GM18909 (cell line): Measurements from ENCODE around the gene DDX1.
A peak's percentile ranks its signal among the peaks of the same experiment; 100 is the strongest.
"Not testable (repeated sequence)": the region's sequence is repeated elsewhere in the genome, so short reads cannot be mapped to it uniquely, and the experiment has no call there.

Experiments used
- ATAC-seq: cut with Tn5 transposase; IDR thresholded peaks from one replicate; pipeline ENCODE4 v1.9.1; 2021; ENCODE audit warnings: mild to moderate bottlenecking; ENCODE audit not compliant: unreplicated experiment, poor library complexity

DDX1 gene

DNA sequence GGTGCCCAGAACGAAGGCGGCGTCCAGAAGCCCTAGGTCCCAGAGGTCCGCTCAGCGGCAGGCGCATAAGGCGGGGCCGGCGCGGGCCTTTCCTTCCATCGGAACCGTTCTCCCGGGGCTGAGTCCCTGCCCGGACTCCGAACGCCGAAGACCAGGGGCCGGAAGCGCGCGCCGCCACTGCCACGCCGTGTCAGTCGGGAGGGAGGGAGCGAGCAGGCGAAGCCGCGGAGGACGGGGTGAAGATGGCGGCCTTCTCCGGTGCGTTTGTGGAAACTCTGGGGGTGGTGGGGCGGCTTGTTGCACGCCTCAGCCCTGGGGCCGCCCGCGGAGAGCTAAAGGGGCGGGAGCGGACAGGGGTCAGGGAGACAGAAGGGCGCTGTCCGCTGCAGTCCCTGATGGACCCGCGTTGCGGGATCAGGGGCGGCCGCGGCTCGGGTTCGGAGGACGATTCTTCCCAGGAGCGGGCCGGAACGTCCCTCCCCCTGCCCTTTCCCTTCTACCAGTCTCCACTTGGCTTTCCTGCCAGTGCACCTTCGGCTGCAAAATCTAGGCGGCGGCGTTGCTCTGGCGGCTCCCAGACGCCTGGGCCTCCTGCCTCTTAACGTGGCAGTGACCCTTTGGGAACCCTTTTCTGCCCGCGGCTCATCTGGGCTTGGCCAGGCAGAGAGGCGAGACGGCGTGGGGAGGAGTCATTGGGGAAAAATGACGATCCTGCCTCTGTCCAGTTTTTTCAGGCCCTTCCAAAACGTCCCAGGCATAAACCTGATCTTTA lies at the start of gene DDX1:
Gene DDX1 (plus strand): TSS at position 177 of the 772 bp plus-strand sequence. CDS start 66 bp downstream, at position 243.
- ATAC-seq, result peak; percentile 96

DNA sequence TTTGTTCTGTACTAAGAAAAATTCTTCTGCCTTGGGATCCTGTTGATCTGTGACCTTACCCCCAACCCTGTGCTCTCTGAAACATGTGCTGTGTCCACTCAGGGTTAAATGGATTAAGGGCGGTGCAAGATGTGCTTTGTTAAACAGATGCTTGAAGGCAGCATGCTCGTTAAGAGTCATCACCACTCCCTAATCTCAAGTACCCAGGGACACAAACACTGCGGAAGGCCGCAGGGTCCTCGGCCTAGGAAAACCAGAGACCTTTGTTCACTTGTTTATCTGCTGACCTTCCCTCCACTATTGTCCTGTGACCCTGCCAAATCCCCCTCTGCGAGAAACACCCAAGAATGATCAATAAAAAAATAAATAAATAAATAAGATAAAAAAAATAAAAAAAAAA lies 49.4 kb upstream of the DDX1 start:
- not testable (repeated sequence) for ATAC-seq

DNA sequence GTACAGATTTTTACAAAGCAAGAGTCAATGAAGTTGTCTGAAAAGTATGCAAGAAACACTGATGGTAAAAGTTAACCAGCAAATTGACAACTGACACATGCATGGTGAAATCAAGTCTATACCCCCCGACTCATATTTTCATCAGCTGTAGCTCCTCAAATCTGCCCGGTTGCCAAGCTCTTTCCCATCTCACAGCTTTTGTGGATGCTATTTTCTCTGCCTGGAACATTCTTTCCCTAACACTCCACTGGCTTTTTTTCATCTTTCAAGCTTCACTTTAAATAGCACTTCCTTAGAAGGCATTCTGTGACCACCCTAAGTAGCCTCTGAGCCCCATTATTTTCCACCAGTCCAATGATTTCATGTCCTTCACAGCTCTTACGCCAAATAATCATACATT lies 48.6 kb upstream of the DDX1 start:
- no peak for ATAC-seq

DNA sequence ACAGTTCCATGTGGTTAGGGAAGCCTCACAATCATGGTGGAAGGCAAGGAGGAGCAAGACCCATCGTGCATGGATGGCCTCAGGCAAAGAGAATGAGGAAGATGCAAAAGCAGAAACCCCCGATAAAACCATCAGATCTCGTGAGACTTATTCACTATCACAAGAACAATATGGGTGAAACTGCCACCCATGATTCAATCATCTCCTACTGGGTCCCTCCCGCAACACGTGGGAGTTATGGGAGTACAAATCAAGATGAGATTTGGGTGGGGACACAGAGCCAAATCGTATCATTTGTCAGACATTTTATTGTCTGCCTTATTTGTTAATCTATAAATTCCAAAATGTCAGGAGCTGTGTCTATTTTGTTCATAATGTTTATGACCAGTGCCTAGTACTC lies 48.1 kb upstream of the DDX1 start:
- no peak for ATAC-seq

DNA sequence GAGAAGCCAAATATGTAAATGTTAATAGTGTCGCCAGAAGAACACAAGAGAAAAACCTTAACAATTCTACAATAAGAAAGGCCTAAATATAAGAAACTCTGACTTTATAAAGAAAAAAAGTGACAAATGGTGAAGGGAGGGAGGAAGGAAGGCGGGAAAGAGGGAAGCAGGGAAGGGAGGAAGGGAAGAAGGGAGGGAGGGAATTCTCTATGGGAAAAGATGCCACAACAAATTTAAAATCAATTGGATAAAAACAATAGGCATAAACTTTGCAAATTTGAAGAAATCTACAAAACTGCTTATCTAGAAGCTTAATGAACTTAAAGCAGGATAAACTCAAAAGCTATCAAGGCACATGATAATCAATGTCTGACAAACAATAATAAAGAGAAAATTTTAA lies 47.4 kb upstream of the DDX1 start:
- ATAC-seq, result no peak

DNA sequence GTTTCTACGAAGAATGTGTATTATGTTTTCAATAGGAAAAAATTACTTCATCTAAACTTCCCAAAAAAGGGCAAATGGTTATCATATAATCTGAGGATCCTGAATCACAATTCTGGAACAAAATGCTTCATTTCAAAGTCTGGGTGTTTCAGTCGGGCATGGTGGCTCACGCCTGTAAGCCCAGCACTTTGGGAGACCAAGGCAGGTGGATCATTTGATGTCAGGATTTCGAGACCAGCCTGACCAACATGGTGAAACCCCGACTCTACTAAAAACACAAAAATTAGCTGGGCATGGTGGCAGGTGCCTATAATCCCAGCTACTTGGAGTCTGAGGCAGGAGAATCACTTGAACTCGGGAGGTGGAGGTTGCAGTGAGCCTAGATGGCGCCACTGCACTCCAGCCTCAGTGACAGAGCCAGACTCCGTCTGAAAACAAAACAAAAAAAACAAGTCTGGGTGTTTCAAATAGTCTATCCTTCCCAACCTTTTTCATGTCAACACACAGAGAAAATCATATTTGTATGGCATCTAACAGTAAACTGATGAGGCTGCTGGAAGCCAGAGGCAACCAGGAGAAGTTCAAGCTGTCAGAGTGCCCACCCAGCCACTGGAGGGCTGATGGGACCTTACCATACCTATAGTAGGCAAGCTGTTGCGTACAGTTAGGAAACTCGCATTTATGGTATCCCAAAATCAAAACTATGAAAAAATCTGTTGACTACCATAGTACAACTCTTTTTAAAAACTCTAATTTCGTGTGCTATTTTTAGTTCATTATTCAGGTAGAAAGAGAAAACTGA lies 45.2 kb upstream of the DDX1 start:
- ATAC-seq, result no peak

DNA sequence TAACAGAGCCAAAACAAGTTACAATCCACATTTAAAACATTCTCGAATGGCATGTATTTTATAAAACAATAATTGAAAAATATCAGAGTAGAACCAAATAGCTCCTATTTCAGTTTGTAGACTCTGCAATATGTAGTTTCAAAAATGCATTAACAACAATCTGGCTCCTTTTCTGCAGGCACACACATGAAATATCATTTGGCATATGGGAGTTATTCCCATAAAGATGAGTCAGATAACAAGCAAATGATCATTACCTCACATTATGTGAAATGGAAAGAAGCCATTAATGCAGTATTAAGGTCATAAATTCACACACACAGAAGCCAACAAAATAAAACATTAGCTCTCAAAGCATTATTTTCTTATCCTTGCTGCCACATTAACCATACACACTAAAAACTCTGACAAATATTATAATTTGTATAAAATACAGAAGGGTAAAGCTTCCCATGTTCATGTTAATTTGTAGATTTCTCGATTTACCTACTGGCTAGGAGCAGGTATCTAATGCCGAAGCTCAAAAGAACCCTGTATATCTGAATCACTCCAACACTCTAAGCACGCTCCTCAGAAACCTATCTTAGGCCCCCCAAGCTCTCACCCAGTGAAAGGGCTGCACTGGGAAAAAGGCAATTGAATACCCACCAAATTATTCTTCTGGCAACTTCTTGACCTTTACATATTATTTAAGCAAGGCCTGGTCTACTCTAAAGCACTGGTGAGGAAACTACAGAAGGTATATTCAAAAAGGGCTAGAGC lies 44.4 kb upstream of the DDX1 start:
- no peak for ATAC-seq

DNA sequence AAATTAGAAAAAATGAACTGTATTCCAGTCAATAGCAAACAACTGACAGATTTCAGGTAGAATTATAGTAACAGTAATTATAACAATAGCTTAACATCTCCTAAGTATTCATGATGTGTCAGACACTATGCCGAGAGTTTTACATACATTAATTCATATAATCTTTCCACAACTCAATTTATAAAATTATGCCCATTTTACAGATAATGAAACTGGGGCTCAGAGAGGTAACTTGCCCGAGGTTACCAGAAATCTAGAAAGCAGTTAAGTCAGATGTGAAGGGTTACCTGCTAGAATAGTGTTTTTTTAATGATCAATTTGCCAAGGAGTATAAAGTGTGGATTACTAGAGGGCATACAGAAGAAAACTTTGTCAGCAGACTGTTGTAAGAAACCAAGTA lies 42.7 kb upstream of the DDX1 start:
- no peak for ATAC-seq

DNA sequence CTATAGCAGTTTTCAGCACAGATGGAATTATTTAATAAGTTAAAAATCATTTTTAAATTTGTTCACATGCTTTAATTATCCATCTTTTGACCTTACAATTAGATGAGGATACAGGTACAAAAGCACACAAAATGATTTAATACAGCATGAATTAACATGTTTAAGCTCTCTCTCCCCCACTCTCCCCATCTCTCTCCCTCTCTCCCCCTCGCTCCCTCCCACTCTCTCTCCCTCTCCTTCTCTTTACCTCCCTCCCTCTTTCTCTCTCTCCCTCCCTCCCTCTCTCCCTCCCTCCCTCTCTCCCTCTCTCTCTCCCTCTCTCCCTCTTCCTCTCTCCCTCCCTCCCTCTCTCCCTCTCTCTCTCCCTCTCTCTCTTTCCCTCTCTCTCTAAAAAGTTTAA lies 38.1 kb upstream of the DDX1 start:
- no peak for ATAC-seq

DNA sequence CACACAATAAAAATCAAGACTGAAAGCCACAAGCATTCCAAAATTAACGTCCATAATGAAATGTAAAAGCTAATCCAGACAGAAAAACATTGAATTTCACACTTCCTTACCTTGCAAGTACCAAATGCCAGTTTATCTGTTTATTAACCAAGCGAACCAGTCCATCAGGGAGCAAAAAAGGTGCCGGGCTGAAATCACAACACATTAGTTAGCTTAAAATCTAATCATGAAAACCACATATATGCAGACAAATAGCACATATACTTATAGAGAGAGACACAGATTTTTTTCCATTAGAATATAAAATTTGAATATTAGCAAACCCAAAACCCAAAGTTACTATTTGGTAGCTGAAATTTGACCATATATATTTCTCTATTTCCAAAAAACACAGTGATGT lies 37.7 kb upstream of the DDX1 start:
- no peak for ATAC-seq

DNA sequence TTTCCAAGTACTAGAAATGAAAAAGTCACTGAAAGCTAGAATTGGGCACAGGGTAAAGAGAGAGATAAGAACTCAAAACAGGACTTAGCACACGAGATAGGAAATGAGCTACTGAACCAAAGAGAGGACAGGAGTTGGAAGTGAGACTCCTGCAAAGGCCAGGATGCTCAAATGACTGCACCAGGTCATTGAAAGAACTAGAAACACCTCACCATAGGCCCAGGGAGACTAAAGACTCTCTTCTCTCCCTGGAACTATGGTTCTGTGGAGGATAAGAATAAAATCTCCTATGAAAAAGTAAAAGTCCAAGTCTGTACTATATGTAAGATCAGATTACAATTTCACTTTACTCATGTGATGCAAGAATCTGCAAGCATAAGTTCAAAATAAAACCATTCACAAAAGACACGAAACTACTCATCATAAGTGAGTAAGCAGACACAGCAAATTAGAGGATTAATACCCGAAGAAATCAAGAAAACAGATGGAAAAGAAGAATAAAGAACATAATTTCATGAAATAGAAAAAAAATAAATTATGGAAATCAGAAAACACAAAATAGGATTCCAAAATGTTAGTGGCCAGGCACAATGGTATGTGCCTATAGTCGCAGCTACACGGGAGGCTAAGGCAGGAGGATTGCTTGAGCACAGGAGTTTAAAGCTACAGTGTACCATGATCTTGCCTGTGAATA lies 37.0 kb upstream of the DDX1 start:
- no peak for ATAC-seq

DNA sequence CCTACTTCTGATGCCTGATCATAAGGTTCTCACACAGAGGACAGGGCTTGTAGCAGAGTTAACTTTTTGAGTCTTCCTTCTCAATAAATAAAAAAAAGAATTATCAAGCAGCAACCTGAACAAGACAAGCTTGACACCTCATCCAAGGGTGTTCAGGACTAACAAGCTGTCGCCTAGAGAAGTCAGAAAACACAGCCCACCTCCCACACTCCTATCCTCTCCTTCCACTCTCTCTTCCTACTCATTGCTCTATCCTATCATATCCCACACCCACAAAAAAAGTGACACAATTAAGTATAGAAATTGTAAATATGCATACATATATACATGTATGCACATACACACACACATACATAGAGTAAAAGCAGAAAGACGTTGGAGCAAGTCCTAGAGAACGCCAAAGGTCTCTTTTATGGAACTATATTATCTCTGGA lies 35.9 kb upstream of the DDX1 start:
- no peak for ATAC-seq

DNA sequence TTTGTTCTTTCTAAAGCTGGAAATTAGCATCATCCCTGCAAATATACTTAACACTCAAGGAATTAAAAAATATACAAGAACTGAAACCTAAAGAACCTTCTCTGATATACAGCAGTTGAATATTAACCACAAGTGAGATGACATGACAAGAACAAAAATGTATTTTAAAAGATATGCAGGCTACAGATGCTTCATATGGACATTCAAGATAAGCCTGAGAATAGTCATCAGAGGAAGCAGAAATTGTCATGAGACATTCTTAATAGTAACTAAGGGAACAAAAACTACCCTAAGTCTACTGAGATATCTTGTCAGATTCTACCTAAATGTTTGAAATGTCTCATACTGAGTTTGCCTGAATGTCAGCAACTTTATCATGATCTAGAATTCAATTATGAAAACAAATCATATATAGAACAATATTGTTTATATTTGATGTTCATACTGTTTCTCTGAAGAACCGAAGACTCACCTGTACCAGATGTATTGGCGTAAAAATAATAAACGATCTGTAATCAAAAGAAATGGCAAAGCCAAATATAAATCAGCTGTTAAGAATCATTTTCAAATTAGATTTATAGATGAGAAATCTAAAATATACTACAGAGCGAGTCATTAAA lies 35.2 kb upstream of the DDX1 start:
- no peak for ATAC-seq

DNA sequence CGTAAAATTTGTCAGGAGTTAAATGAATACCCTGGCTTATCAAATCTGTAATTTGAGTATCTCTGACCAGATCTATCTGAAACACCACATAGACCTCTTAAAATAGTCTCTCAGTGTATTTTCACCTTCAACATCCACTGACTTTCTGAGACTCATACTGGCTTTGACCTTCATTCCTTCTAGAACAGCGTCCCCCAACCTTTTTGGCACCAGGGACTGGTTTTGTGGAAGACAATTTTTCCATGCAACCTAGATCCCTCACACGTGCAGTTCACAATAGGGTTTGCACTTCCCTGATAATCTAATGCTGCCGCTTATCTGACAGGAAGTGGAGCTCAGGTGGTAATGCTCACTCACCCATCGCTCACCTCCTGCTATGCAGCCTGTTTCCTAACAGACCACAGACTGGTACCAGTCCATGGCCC lies 33.8 kb upstream of the DDX1 start:
- ATAC-seq, result no peak

DNA sequence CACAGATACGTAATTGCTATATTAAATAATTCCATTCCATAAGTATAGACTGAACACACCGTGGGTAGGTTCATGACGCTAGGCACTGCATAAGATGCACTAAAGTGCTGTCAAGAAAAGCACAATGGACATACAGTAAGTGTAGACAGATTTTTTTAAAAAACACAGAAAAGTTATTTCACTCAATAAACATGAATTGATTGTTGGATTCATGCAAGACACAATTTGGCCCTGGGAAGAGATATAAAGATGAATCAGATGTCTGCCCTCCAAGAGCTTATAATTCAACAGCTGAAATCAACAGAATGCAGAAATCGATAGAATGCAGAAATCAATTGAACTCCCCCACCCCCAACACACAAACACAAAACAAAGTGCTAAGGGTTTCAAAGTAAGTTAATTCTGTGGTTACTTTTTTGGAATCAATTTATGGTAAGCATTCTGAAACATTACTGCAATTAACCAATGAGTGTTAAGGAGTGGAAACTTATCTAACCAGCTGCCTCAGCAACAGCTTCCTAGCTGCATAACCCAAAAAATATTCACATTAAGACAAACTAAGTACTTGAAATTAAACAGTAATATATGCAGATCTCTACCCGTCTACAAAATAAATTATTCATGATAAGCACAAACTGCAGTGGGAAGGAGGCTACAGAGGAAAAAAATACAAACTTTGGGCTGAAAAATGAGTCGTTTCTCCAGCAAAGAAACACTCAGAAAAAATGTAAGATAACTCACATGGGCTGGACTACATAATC lies 32.1 kb upstream of the DDX1 start:
- no peak for ATAC-seq

DNA sequence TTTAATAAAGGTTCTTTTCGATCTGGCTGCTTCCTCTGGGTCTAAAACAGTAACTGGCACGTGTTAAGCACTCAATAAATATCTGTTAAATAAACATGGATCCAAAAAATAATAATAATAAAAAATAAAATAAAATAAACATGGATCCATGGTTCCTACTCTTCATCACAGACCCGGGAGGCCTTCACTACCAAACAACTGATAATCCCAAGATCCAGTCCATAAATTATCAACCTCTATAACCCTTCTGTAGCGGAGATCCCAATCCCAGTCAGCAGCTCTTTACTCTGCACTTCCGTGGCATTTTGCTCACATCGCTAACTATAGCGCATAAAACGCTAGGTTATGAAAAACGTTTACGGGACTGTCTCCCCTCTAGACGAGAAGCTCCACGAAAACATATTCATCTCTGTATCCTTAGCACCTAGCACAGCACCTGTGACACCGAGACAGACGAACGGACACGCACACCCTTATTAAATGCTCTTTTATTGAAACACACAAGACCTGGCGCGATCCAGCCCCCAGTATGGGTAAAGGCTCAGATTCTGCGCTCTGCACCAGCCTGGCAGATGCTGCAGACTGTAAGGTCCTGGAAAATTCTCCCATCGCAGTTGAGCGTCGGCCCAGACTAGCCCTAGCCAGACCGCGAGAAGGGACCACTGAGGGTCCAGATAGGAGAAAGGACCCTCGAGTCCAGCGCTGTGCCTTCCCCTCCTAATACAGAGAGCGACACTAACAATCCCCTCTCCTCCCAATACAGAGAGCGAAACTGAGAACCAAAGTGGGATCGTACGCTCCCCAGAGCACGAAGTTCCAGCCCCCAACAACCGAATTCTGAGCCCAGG lies 31.3 kb upstream of the DDX1 start:
- peak; percentile 48 for ATAC-seq

DNA sequence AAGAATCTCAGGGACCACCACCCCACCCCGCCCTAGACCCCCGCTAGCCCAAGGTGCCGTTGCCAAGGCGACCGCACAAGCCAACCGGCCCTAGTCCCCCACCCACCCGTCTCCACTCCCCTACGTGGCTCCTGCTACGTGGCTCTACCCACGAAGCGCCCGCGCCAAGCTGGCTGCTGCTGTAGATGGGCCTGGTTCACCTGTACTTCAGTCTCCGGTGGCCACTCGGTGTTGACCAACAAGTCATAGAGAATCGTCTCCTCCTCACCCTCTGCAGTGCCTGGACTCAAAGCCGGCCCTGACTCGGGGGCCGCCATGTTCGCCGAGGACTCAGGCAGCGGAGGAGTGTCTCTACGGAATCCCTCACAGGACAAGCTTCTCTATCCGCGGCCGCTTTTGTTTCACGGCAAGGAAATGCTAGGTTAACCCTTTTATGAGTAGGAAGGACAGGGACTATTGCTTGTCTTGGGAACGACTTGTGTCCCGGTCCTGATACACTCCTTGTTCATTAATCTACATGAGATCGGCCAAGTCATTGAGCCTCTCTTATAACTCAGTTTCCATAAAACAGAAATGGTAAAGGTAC lies 30.6 kb upstream of the DDX1 start, which contains the start of gene NBAS:
Gene NBAS (minus strand): TSS at position 347 of the 586 bp plus-strand sequence. CDS start 30 bp downstream, at position 317.
- ATAC-seq, result peak; percentile 89
